SU-DHL-6 (cell line): ENCODE measurements around the gene NTNG1.

Source experiments
- H2AFZ ChIP-seq: fragments of 200-600 bp; sonication (generic); 2 replicates; pipeline ENCODE4 v1.6.1; 2014; ENCODE audit warnings: low read depth, mild to moderate bottlenecking, moderate library complexity, mixed read lengths, antibody characterized with exemption, low read length; ENCODE audit not compliant: severe bottlenecking
- H3F3A ChIP-seq: fragments of 200-600 bp; shearing (Covaris generic); 2 replicates; pipeline ENCODE4 v1.6.0; 2016; ENCODE audit warnings: antibody characterized with exemption, mild to moderate bottlenecking; ENCODE audit not compliant: insufficient read depth
- H3K27ac ChIP-seq: fragments of 200-600 bp; sonication (generic); 2 replicates; pipeline ENCODE4 v1.5.1; 2016; ENCODE audit warnings: low read depth, mild to moderate bottlenecking, low read length, moderate library complexity, mixed read lengths
- H3K27me3 ChIP-seq: fragments of 200-600 bp; sonication (generic), shearing (Covaris generic); 2 replicates; pipeline ENCODE4 v1.6.0; 2014; ENCODE audit warnings: mild to moderate bottlenecking, low read length
- H3K36me3 ChIP-seq: fragments of 200-600 bp; sonication (generic); 2 replicates; pipeline ENCODE4 v1.6.1; 2014; ENCODE audit warnings: mild to moderate bottlenecking, low read length, mixed read lengths
- H3K4me2 ChIP-seq: fragments of 300-600, 200-600 bp; shearing (Covaris generic), sonication (generic); 2 replicates; pipeline ENCODE4 v1.6.0; 2014; ENCODE audit warnings: low read length, low read depth, mild to moderate bottlenecking; ENCODE audit not compliant: poor library complexity, severe bottlenecking
- H3K4me3 ChIP-seq: fragments of 200-600 bp; sonication (generic); 2 replicates; pipeline ENCODE4 v1.5.1; 2014; ENCODE audit warnings: antibody characterized with exemption, low read length, mild to moderate bottlenecking, mixed read lengths; ENCODE audit not compliant: insufficient read depth, poor library complexity, severe bottlenecking
- H3K79me2 ChIP-seq: fragments of 200-600 bp; sonication (generic); 2 replicates; pipeline ENCODE4 v1.6.1; 2014; ENCODE audit warnings: mild to moderate bottlenecking, low read length, moderate library complexity; ENCODE audit not compliant: insufficient read depth
- H3K9ac ChIP-seq: fragments of 200-600 bp; sonication (generic); 2 replicates; pipeline ENCODE4 v1.7.0; 2014; ENCODE audit warnings: mild to moderate bottlenecking, low read length
- H3K9me2 ChIP-seq: fragments of 200-600 bp; sonication (generic); replicated peaks from 2 replicates; pipeline ENCODE4 v1.6.1; 2014; ENCODE audit warnings: low read length; ENCODE audit not compliant: insufficient read depth
- H3K9me3 ChIP-seq: fragments of 200-600 bp; sonication (generic); 2 replicates; pipeline ENCODE4 v1.6.1; 2014; ENCODE audit warnings: low read length, mixed read lengths; ENCODE audit not compliant: insufficient read depth
- H4K20me1 ChIP-seq: fragments of 200-600 bp; sonication (generic); 2 replicates; pipeline ENCODE4 v1.6.1; 2014; ENCODE audit warnings: low read depth, mild to moderate bottlenecking, antibody characterized with exemption, low read length, moderate library complexity, mixed read lengths
- EZH2phosphoT487 ChIP-seq: fragments of 200-600 bp; sonication (generic), shearing (Covaris generic); conservative IDR thresholded peaks from 2 replicates; pipeline ENCODE4 v1.6.1; 2018; ENCODE audit warnings: mild to moderate bottlenecking, antibody characterized with exemption, low read length, moderate library complexity, mixed read lengths
- TF ChIP-seq, protein P1 (sequence below): fragments of 200-600 bp; sonication (generic); IDR thresholded peaks from one replicate; pipeline ENCODE4 v1.5.1; 2017; ENCODE audit warnings: antibody characterized with exemption, mild to moderate bottlenecking, low read length, moderate library complexity; ENCODE audit not compliant: insufficient read depth, poor library complexity, severe bottlenecking

The NTNG1 gene

DNA sequence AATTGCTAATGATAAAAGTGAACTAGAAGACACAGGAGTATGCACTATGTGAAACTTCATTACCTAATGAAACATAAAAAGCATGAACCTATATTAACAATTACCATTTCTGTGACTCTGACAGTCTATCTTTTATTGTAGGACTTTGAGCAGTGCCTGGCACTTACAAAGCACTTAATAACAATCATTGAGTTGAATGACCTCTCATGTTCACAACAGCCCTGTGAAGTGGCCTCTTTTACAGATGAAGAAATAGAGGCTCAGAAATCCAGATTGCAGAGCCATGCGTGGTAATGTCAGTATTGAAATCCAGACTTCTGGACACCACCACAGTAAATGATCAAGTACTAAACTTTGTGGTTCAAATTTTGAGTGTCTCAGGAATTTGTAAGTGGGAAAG lies 326.4 kb downstream of the NTNG1 start:
- Histone ChIP-seq H3K9me2 (no peaks in the 10 kb centered on the region), H2AFZ (no peak overlapping the region), H3K27ac (no peak overlapping the region), H3K79me2 (no peaks in the 10 kb centered on the region), H3F3A (no peaks in the 10 kb centered on the region), H3K4me2 (no peak overlapping the region), H4K20me1 (no peaks in the 10 kb centered on the region), H3K4me3 (no peak overlapping the region), H3K9ac (no peak overlapping the region), H3K27me3 (no peaks in the 10 kb centered on the region), H3K9me3 (no peaks in the 10 kb centered on the region), H3K36me3 (no peaks in the 10 kb centered on the region)
- TF ChIP-seq, protein P1, sequence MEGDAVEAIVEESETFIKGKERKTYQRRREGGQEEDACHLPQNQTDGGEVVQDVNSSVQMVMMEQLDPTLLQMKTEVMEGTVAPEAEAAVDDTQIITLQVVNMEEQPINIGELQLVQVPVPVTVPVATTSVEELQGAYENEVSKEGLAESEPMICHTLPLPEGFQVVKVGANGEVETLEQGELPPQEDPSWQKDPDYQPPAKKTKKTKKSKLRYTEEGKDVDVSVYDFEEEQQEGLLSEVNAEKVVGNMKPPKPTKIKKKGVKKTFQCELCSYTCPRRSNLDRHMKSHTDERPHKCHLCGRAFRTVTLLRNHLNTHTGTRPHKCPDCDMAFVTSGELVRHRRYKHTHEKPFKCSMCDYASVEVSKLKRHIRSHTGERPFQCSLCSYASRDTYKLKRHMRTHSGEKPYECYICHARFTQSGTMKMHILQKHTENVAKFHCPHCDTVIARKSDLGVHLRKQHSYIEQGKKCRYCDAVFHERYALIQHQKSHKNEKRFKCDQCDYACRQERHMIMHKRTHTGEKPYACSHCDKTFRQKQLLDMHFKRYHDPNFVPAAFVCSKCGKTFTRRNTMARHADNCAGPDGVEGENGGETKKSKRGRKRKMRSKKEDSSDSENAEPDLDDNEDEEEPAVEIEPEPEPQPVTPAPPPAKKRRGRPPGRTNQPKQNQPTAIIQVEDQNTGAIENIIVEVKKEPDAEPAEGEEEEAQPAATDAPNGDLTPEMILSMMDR, result no peak
- TF ChIP-seq EZH2phosphoT487, result no peak

DNA sequence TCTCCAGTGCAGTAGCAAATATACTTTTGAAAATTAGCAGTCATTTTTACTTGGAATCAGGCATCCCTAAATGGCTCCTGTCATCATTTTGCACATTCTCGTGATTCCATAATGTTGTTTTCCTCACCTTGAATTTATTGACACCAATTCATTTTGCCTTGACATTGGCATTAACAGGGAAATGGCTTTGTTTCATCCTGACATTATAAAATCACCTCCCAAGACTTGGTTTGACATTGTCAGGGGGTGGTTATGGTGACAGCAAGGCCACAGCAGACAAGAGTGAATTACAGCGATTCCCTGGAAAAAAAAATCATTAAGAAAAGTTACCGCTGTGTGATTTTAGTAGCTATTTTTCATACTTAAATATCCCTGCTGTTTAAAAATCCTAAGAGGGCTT lies 327.0 kb downstream of the NTNG1 start:
- no peak overlapping the region for H3K4me2 ChIP-seq
- TF ChIP-seq EZH2phosphoT487, result no peak
- TF ChIP-seq, protein P1, result no peak

DNA sequence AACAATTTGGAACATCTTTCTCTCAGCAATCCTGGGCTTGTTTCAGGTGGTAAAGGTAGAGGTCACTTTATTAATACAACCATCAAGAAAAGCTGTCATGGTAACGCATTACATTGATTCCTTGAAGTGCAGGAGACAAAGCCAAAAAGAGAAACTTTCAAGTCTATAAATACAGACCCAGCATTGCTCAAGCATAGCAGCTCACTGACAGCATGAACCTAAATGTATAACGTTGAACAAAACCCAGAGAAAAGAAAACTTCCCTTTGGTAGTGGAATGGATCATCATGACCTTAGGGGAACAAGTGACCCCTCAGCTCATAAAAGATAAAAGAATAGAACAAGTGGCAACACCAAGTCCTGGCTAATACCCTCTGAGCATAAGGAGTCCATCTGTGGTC lies 332.2 kb downstream of the NTNG1 start:
- Histone ChIP-seq H3F3A (no peaks in the 10 kb centered on the region), H3K36me3 (no peaks in the 10 kb centered on the region), H3K9me3 (no peaks in the 10 kb centered on the region), H4K20me1 (no peaks in the 10 kb centered on the region), H3K79me2 (no peaks in the 10 kb centered on the region), H3K9ac (no peak overlapping the region), H3K27ac (no peak overlapping the region), H2AFZ (no peak overlapping the region), H3K27me3 (no peaks in the 10 kb centered on the region), H3K9me2 (no peaks in the 10 kb centered on the region), H3K4me2 (no peak overlapping the region), H3K4me3 (no peak overlapping the region)
- no peak for TF ChIP-seq EZH2phosphoT487
- TF ChIP-seq, protein P1, result no peak

More for the DNA sequence above, 327.0 kb downstream of the NTNG1 start:
- H3K27me3 ChIP-seq, result no peaks in the 10 kb centered on the region
- no peaks in the 10 kb centered on the region for H3K79me2 ChIP-seq
- H4K20me1 ChIP-seq, result no peaks in the 10 kb centered on the region
- H3K4me3 ChIP-seq, result no peak overlapping the region
- no peaks in the 10 kb centered on the region for H3K36me3 ChIP-seq
- no peak overlapping the region for H2AFZ ChIP-seq
- no peaks in the 10 kb centered on the region for H3K9me3 ChIP-seq
- H3K9ac ChIP-seq, result no peak overlapping the region
- H3F3A ChIP-seq, result no peaks in the 10 kb centered on the region
- no peaks in the 10 kb centered on the region for H3K9me2 ChIP-seq
- no peak overlapping the region for H3K27ac ChIP-seq
